Ascending aorta (tissue), 2 donors: ENCODE measurements around the gene NACC2. TPM values are rescaled to one million over a fixed set of nuclear protein-coding genes. Genes with fewer than 3 reads are reported as not detected.

Experiments used
- DNase-seq, 2 donors: peaks; one replicate each; pipeline ENCODE4 v3.0.0-alpha.2; 2019; ENCODE audit warnings: low spot score in 2 of 2
- H3K27ac ChIP-seq, 2 donors: fragments of 200-600 bp; sonication (generic); one replicate each; pipeline ENCODE4 v1.5.1; 2016 to 2017; ENCODE audit warnings: mild to moderate bottlenecking in 1 of 2
- H3K27me3 ChIP-seq: fragments of 200-600 bp; sonication (generic); one replicate; pipeline ENCODE4 v1.5.1; 2017
- H3K36me3 ChIP-seq, 2 donors: fragments of 200-600 bp; sonication (generic); one replicate each; pipeline ENCODE4 v1.5.1; 2016
- H3K4me1 ChIP-seq, 2 donors: fragments of 200-600 bp; sonication (generic); one replicate each; pipeline ENCODE4 v1.5.1; 2016 to 2017; ENCODE audit warnings: mild to moderate bottlenecking in 1 of 2
- H3K4me3 ChIP-seq, 2 donors: fragments of 200-600 bp; sonication (generic); one replicate each; pipeline ENCODE4 v1.5.1; 2016 to 2017; ENCODE audit warnings: mild to moderate bottlenecking in 1 of 2
- H3K9me3 ChIP-seq, 2 donors: fragments of 200-600 bp; sonication (generic); one replicate each; pipeline ENCODE4 v1.5.1; 2016
- intact Hi-C: fragments of 100-400 bp; cut with DNase I; formaldehyde crosslinking; loops from one replicate; pipeline ENCODE4 v1.15.1; 2023
- total RNA-seq: library from RNA; depleted of rRNA; stranded (reverse); fragments of >200 nt; gene quantifications from one replicate; pipeline ENCODE4 v1.1.0, GENCODE V29; 2016
- TF ChIP-seq, protein P1 (sequence below), 3 experiments: fragments of 200-600 bp in 2 of 3; fragments of 450-650 bp in 1 of 3; sonication (generic) in 2 of 3; IDR thresholded peaks; one replicate each; pipeline ENCODE4 v1.5.1; 2016 to 2019; ENCODE audit warnings: antibody characterized with exemption in 3 of 3, mild to moderate bottlenecking in 1 of 3, moderate library complexity in 1 of 3

The NACC2 gene
- total RNA-seq, 1 donor from 2014 or later, result 72.2 TPM

GRCh38 chr9:136061405-136061804 is 33.7 kb downstream of the NACC2 start:
- intact Hi-C loops, result no loop called here
- no peak overlapping the region for H3K4me3 ChIP-seq
- peak in 1 of 2 donors; percentile 2 for DNase-seq
- H3K36me3 ChIP-seq, result peaks cover 0 to 8% of the 10 kb centered on the region in 2 donors
- H3K9me3 ChIP-seq, result no peaks in the 10 kb centered on the region
- H3K4me1 ChIP-seq, result peaks cover 0 to 10% of the 10 kb centered on the region in 2 donors
- no peak overlapping the region for H3K27ac ChIP-seq
- no peaks in the 10 kb centered on the region for H3K27me3 ChIP-seq
- TF ChIP-seq, protein P1, sequence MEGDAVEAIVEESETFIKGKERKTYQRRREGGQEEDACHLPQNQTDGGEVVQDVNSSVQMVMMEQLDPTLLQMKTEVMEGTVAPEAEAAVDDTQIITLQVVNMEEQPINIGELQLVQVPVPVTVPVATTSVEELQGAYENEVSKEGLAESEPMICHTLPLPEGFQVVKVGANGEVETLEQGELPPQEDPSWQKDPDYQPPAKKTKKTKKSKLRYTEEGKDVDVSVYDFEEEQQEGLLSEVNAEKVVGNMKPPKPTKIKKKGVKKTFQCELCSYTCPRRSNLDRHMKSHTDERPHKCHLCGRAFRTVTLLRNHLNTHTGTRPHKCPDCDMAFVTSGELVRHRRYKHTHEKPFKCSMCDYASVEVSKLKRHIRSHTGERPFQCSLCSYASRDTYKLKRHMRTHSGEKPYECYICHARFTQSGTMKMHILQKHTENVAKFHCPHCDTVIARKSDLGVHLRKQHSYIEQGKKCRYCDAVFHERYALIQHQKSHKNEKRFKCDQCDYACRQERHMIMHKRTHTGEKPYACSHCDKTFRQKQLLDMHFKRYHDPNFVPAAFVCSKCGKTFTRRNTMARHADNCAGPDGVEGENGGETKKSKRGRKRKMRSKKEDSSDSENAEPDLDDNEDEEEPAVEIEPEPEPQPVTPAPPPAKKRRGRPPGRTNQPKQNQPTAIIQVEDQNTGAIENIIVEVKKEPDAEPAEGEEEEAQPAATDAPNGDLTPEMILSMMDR (IDR thresholded peaks at IDR 0.05), result no peak

DNA sequence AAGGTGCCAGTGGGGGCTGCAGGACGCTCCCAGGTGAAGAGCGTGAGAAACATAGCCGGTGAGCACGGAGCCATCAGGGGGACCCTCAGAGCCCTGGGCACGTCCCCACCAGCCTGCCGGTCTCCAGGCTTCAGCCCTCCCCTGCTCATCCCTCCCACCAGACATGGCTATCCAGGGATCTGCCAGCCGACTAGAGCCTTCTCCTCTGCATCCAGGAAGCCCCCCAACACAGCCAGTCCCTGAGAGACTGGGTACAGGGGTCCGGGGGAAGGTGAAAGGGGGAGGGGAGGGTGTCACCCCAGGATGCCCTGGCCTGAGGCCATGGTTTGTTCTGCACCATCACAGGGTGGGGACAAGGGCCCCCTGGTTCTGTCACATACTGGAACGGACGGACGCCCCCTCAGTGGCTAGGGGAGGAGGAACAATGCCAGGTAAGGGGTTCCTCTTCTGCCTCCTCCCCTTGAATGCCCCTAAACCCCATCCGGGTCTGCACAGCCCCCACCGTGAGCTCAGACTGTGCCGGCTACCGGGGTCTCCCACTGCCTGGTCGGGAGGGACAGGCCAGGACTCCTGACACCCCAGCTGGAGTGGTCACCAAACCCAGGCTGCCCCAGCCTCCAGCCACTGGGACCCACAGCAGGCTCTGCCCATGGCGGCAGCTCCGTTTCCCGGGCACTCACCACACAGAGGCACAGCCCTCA is 34.3 kb downstream of the NACC2 start:
- H3K27ac ChIP-seq, result no peak overlapping the region
- H3K4me1 ChIP-seq, result peaks cover 0 to 14% of the 10 kb centered on the region in 2 donors
- DNase-seq, result no peak
- TF ChIP-seq, protein P1 (IDR thresholded peaks at IDR 0.05), result no peak
- H3K4me3 ChIP-seq, result no peak overlapping the region
- no peaks in the 10 kb centered on the region for H3K9me3 ChIP-seq
- H3K36me3 ChIP-seq, result peaks cover 0 to 8% of the 10 kb centered on the region in 2 donors
- no peaks in the 10 kb centered on the region for H3K27me3 ChIP-seq
- intact Hi-C loops, result no loop called here

DNA sequence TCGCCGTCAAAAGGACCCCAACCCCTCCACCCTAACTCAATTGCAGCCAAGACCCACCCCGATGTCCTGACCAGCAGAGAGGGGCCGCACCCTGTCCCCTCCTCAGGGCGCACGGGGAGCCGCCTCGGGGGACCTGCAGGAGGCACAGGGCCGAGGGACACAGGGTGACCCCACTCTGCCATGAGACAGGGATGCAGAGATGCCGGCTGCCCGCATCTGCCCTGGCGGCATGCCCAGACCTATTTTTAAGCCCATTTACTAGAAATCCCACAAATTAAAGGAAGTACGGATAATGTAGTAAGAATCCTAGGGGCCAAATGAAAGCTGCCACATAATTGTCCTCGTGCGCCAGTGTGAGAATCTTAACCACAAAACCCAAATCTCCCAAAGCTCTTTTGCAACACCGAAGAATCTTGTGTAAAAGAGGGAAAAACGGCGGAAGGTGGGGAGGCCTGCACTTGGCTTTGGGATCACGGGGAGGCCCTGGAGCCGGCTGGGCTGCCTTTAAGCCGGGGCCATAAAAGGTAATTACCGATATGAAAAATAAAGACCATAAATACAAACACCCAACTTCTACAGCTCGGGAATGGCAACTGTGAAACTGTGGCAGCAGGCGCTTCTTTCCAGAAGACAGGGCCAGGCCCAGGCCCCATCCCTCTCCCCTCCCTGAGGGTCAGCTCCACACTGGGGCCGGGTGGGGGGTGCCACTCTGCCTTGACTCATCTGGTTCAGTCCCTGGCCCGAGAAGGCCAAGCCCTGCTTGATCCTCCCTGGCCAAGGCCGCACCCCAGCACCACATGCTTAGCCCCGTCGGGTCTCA is 35.0 kb downstream of the NACC2 start:
- H3K27ac ChIP-seq, result no peak overlapping the region
- no peaks in the 10 kb centered on the region for H3K9me3 ChIP-seq
- peak in 1 of 2 donors; percentile 7 for DNase-seq
- H3K4me1 ChIP-seq, result peaks cover 0 to 21% of the 10 kb centered on the region in 2 donors
- H3K4me3 ChIP-seq, result no peak overlapping the region
- H3K27me3 ChIP-seq, result no peaks in the 10 kb centered on the region
- TF ChIP-seq, protein P1 (IDR thresholded peaks at IDR 0.05), result no peak
- intact Hi-C loops, result no loop called here
- peaks cover 0 to 8% of the 10 kb centered on the region in 2 donors for H3K36me3 ChIP-seq

GRCh38 chr9:136059321-136059791 is 35.7 kb downstream of the NACC2 start:
- Histone ChIP-seq H3K9me3 (no peaks in the 10 kb centered on the region), H3K4me1 (peaks cover 0 to 23% of the 10 kb centered on the region in 2 donors), H3K27ac (no peak overlapping the region), H3K27me3 (no peaks in the 10 kb centered on the region), H3K4me3 (no peak overlapping the region), H3K36me3 (peaks cover 0 to 8% of the 10 kb centered on the region in 2 donors)
- intact Hi-C loops, result no loop called here
- no peak for DNase-seq
- TF ChIP-seq, protein P1 (IDR thresholded peaks at IDR 0.05), result no peak

DNA sequence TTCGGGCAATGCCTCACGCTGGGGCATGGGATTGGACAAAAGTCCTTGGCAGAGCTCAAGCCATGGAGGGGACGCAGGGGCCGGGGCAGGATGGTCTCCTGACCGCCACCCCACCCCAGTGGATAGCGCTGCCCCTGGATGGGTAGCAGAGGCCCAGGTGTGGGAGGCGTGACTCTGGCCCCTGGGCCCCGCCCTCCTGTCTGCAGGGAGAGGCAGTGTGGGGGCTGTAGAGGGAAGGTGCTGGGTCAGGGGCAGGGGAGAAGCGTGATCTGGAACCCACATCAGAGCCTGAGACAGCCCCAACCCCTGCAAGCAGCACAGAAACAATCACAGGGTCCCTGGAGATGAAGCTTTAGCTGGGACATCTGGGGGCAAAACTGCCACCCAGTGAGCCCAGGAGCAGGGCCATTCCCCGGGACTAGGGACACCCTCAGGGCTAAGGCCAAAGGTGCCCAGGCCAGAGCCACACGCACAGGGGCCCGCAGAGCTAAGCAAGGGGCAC is 36.2 kb downstream of the NACC2 start:
- intact Hi-C loops, result no loop called here
- TF ChIP-seq, protein P1 (IDR thresholded peaks at IDR 0.05), result no peak
- Histone ChIP-seq H3K4me3 (no peak overlapping the region), H3K27me3 (no peaks in the 10 kb centered on the region), H3K27ac (no peak overlapping the region), H3K4me1 (peaks cover under 1 to 28% of the 10 kb centered on the region in 2 donors), H3K9me3 (no peaks in the 10 kb centered on the region), H3K36me3 (peaks cover 0 to 8% of the 10 kb centered on the region in 2 donors)
- no peak for DNase-seq
